Stimulated activated CD8-positive, alpha-beta memory T cell treated with anti-CD3 and anti-CD28 coated beads, Interleukin-15, amount 100 ng/mL, for 24 hours (primary cell): ENCODE results near the gene ABLIM2.

Experiments
- DNase-seq: peaks from one replicate; pipeline ENCODE4 v3.0.0-alpha.2; 2020; ENCODE audit warnings: low read depth

The ABLIM2 gene

DNA sequence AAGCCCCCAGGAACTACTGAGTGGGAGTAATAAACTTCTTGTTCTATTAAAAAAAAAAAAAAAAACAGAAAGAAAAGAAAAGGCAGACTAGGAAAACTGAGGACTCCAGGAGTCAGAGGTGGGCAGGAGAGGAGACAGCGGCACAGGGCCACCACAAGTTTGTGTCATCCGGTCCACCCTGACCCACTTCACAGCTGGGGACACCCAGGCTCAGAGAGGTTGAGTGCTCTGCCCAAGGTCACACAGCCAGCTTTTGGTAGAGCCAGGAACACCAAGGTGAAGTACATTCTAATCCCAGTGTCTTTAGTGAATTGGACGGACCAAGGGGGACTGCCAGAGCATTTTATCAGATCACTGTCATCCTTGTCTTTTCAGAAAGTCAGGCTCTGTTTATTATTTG lies 16.4 kb upstream of the ABLIM2 start:
- DNase-seq, result no peak

- no peak for DNase-seq
Observed at GRCh38 chr4:8173492-8174242, 15.1 kb upstream of the ABLIM2 start.

DNA sequence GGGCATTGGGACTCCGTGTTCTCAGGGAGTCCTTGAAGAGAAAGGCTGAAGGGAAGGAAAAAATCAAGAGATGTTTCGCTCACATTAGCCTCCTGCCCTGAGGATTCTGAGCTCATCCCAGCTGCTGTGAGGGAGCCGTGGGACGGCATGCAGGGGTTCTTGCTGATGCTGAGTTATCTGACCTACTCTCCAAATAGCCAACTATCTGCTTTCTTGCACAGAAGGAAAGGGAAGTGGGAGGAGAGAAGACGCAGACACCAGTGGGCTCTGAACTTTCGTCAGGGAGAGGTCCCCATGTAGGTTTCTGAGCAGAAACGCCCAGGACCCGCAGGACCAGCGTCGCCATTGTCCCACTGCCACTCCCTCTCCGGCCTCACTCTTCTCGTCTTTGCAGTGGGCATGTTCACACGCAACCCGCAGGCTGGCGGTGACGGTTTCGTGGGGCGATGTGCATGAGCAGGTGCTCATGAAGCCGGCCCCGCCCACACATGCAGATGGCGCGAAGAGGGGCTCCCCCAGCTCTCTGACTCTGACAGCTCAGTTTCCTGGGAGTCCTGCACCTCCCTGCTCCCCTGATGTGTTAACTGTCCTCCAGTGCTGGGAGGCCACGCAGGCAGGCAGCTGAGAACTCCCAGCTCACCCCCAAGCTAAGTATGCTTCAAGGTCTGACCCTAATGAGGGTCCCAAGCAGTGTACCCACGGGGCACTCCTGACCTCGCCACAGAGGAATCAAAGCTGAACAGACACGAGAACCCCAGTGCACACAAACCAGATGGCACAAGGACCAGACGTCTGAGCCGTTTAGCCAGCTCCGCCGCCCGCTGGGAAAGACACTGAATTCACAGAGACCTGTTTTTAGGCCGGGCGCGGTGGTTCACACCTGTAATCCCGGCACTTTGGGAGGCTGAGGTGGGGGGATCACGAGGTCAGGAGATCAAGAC lies 13.6 kb upstream of the ABLIM2 start:
- DNase-seq, result no peak

DNA sequence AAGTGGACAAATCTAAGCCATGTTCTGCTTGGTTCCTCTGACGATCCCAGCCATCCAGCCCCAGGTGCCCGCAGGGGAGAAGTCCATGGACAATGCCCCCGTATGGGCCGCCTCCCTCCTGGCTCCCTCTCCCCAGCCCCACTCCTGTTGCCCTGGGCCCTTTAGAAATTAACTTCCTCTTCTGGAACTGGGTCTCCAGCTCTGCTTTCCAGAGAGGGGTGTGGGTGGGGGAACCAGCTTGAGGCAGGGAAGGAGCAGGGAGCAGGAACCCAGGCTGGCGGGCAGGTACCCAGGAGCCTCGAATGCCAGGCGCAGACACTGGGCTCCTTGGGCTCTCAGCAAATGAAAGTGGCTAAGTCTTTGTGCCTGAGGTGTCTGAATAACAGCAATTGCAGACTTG lies 12.7 kb upstream of the ABLIM2 start:
- DNase-seq, result no peak

DNA sequence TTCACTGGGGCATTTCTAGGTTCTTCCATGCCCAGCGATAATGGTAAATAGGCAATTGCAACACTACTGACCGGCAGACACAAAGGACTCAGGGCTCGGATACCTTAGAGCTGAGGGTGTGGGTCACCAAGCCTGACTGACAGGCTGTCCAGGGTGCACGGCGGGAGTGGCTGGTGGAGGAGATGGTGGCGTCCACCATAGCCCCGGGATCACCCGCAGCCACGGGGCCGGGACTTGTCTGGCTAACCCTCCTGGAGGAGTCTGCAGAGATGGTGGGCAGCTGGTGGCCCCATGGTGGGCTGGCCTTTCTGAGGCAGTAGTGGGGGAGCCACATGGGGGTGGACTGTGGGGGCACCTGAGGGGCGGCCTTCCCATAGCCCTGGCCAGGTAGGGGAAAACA lies 11.7 kb upstream of the ABLIM2 start:
- no peak for DNase-seq

DNA sequence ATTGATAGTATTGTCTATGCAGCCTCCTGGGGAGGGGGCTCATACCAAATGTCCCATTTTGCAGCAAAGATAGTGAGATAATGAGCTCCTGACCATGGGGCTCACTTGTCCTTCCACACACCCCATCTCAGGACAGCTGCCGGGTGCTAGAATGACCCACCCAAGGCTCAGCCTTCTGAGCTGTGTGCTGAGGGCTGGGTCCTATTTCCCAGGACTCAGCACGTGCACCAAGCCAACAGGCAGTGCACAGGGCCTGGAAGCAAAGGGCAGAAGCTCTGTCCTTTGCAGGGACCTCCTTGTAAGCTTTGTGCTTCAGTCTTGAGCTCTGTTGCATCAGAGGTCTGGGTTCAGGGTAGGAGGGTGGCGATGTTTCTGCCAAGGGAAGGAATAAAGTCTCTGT lies 11.2 kb upstream of the ABLIM2 start:
- DNase-seq, result no peak

DNA sequence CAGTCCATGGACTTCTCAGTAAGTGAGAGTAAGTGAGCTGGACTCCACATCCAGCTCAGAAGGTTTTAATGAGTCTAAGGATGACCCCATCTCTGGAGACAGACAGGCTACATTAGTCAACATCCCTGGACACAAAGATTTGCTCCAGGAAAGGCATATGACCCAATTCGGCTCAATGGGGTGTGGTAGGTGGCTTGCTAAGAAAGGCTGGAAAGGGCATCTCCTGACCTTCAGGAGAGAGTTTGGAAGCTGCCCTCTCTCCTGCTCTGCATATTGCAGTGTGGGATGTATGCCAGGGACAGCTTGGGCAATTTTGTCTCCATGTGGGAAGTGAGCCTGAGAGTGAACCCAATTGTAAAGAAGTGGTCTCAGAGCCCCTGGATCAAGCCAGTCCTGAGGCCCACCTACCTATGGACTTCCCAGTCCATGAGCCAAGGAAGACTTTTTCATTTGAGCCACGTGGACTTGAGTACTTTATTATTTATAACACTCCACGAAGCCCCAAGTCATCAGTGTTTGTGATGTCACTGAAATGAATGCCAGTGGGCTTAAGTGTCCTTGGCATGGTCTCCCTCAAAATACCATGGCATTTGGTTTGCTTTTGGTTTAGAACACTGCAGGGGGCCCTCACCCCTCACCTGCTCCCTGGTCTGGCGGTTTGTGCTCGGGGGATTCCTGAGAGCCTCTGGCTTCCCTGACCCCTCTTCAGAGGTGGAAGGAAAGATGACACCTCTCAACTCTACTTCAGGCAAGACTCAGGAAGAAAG lies 10.4 kb upstream of the ABLIM2 start:
- DNase-seq, result no peak

DNA sequence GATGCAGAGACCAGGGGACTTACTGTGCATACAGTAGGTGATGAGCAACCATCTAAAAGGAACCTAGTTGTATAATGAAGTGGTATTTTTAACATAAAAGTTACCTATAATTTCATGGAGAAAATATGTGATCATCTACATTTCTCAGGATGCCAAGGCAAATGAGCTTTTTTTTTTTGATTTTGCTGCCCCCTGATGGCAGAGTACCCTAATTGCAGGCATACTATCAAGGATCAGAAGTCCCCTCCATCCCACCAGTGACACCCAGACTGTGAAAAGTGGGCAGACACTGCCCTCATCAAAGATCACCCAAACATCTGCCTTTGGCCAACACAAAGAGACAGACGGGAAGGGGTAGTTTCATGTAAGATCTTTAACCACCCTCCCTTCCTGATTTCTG lies 9.6 kb upstream of the ABLIM2 start:
- DNase-seq, result no peak

- DNase-seq, result no peak
Observed at GRCh38 chr4:8167815-8168214, 9.2 kb upstream of the ABLIM2 start.

- DNase-seq, result no peak
Observed at GRCh38 chr4:8167291-8167690, 8.7 kb upstream of the ABLIM2 start.

GRCh38 chr4:8165374-8165896 lies 6.8 kb upstream of the ABLIM2 start:
- no peak for DNase-seq

DNA sequence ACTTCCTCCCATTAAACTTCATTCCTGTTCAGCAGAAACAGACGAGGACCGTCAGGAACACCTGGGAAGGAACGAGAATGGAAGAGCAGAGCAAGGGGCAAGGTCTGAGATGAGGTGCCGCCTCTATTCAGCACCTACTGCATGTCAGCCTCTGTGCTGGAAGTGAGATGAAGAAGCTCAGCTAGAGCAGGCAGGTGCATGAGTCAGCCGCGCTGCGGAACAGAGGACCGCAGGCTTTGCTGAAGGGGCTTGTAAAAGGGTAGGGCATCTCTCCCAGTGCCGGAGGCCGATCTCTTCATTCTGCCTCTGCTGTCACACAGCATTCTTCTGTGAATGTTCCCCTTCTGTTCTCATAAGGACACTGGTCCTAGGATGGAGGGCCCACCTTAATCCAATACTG lies 6.1 kb upstream of the ABLIM2 start:
- no peak for DNase-seq

GRCh38 chr4:8164194-8164565 lies 5.6 kb upstream of the ABLIM2 start:
- DNase-seq, result no peak

GRCh38 chr4:8163436-8164193 lies 5.0 kb upstream of the ABLIM2 start:
- no peak for DNase-seq

- no peak for DNase-seq
Observed at GRCh38 chr4:8163026-8163425, 4.4 kb upstream of the ABLIM2 start.

DNA sequence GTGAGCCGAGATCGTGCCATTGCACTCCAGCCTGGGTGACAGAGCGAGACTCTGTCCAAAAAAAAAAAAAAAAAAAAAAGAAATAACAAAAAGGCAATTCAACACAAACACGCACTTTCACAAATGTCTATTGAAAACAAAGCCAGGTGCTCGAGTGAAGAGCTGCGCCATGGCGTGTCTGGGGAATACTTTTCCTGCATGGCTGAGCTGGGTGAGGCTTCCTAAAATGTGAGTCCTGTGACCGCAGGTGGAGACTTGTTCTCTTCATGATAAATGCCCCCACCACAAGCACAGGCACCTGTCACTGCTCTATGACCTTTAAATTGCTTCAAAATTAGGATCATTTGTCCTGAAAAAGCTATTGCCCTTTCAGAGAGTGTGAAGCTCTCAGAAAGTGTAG lies 4.0 kb upstream of the ABLIM2 start:
- no peak for DNase-seq

DNA sequence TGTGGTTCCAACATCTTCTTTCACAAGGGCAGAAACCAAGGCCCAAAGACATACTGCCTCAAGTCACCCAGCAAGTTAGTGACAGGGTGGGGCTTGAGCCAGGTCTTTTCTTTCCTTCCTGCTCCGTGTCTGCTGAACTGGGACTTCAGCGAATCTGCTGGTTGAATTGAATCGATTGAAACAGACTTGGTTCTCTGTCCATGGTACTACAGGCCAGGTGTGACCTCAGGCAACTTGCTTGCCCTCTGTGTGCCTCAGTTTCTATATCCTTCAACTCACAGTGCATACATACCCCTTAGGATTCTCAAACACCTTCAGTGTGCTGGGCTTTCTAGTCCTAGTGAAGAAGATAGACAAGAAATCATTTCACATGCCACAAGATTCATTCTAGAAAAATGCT lies 2.0 kb upstream of the ABLIM2 start:
- no peak for DNase-seq

DNA sequence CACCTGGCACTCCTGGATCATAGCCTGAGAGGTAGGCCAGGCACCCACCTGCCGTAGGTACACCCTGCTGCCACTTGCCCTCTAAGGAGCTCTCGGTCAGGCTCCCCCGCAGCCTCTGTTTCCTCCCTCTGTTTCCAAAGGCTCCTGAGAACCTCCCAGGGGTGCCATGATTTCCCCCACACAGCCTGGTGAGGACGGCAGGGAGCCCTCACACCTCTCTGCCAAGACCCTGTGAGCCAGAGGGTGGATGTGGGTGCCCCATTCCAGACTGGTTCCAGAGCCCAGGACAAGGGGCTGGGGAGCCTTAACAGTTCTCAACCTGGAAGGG lies 1.6 kb upstream of the ABLIM2 start:
- DNase-seq, result no peak

DNA sequence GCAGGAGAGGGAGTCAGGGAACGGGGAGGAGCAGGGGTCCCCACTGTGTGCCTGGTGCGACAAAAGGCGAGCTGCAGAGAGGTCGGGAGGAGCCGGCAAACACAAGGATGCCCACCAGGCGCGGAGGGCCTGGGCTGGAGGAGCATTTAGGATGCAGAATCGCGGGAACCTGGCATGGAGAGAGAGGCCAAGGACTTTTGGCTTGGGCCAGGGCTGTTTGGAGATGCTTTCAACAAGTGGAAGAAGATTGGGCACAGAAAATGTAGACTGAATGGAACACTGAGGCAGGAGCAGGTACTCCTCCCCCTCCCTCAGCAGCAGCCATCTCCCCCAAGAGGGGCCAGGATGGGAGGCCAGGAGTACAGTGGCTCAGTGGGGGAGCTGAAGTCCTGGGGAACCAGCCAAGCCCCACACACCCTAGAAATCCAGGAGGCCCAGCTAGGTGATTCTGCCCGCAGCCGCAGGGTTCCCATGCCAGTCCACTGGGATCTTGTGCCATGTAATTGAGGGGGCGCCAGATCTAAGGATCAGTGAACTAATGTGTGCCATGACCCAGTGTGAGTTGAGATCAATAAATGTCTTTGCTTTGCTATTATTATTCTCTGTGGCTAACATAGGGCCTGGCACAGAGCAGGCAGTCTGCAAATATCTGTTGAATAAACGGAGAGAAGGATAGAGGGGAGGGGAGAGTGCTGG lies 1.1 kb upstream of the ABLIM2 start:
- no peak for DNase-seq

GRCh38 chr4:8157944-8158709 lies 486 bp downstream of the ABLIM2 start:
- DNase-seq, result no peak
